OCI-LY7 (cell line): Measurements from ENCODE around the gene NDUFA12.

ENCODE experiments used
- EZH2phosphoT487 ChIP-seq: fragments of 200-600 bp; sonication (generic); IDR thresholded peaks from 2 replicates; pipeline ENCODE4 v1.6.1; 2018; ENCODE audit warnings: low read depth, borderline replicate concordance, mild to moderate bottlenecking, mixed run types, antibody characterized with exemption, low read length, moderate library complexity, mixed read lengths
- TF ChIP-seq, protein P1 (sequence below): fragments of 200-600 bp; sonication (generic); conservative IDR thresholded peaks from 2 replicates; pipeline ENCODE4 v1.5.1; 2014; ENCODE audit warnings: mild to moderate bottlenecking, antibody characterized with exemption, low read length, moderate library complexity, mixed read lengths

DNA sequence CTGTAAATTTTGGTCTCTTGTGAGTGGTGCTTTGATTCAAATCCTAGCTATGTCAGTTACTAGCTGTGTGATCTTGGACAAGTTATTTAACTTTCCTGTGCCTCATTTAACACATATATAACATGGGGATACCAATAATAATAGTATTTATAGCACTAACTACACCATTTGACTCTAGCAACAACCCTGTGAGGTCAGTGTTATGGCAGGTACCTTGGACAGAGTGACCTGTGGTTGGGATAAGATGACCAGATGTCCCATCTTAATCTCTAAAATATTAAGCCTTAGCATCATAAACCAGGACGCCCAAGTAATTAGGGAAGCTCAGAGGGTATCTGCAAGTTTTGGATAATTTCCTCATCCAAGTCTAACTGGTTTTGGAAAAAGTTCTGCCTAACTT lies 73.7 kb downstream of the NDUFA12 start:
- TF ChIP-seq, protein P1, sequence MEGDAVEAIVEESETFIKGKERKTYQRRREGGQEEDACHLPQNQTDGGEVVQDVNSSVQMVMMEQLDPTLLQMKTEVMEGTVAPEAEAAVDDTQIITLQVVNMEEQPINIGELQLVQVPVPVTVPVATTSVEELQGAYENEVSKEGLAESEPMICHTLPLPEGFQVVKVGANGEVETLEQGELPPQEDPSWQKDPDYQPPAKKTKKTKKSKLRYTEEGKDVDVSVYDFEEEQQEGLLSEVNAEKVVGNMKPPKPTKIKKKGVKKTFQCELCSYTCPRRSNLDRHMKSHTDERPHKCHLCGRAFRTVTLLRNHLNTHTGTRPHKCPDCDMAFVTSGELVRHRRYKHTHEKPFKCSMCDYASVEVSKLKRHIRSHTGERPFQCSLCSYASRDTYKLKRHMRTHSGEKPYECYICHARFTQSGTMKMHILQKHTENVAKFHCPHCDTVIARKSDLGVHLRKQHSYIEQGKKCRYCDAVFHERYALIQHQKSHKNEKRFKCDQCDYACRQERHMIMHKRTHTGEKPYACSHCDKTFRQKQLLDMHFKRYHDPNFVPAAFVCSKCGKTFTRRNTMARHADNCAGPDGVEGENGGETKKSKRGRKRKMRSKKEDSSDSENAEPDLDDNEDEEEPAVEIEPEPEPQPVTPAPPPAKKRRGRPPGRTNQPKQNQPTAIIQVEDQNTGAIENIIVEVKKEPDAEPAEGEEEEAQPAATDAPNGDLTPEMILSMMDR: no peak
- TF ChIP-seq EZH2phosphoT487: no peak
